Subcutaneous abdominal adipose tissue (tissue), 5 donors: ENCODE results near the gene INSRR.

ENCODE experiments used
- H3K27ac ChIP-seq: one replicate; pipeline ENCODE4 v1.7.0; 2013; ENCODE audit warnings: low read depth, mild to moderate bottlenecking, inconsistent platforms, low read length, moderate library complexity
- H3K27me3 ChIP-seq, 5 donors: one replicate each; pipeline ENCODE4 v1.7.0; 2013; ENCODE audit warnings: low read length in 5 of 5, inconsistent platforms in 1 of 5; ENCODE audit not compliant: control insufficient read depth in 5 of 5, insufficient read depth in 4 of 5
- H3K36me3 ChIP-seq, 5 donors: one replicate each; pipeline ENCODE4 v1.7.0; 2013; ENCODE audit warnings: low read length in 5 of 5; ENCODE audit not compliant: control insufficient read depth in 5 of 5, insufficient read depth in 5 of 5
- H3K4me1 ChIP-seq, 5 donors: one replicate each; pipeline ENCODE4 v1.7.0; 2013; ENCODE audit warnings: low read length in 5 of 5, mild to moderate bottlenecking in 3 of 5, moderate library complexity in 1 of 5; ENCODE audit not compliant: control insufficient read depth in 5 of 5, insufficient read depth in 5 of 5
- H3K4me3 ChIP-seq, 5 donors: one replicate each; pipeline ENCODE4 v1.7.0; 2013; ENCODE audit warnings: low read length in 5 of 5, low read depth in 1 of 5
- H3K9ac ChIP-seq, 5 donors: one replicate each; pipeline ENCODE4 v1.7.0; 2013; ENCODE audit warnings: low read length in 5 of 5, mild to moderate bottlenecking in 4 of 5, moderate library complexity in 3 of 5
- H3K9me3 ChIP-seq, 5 donors: one replicate each; pipeline ENCODE4 v1.7.0; 2013; ENCODE audit warnings: low read length in 5 of 5; ENCODE audit not compliant: control insufficient read depth in 5 of 5
- donor health status: healthy.
- donor health status: healthy.
- donor health status: healthy.
- donor health status: healthy.
- donor health status: healthy.

INSRR gene

DNA sequence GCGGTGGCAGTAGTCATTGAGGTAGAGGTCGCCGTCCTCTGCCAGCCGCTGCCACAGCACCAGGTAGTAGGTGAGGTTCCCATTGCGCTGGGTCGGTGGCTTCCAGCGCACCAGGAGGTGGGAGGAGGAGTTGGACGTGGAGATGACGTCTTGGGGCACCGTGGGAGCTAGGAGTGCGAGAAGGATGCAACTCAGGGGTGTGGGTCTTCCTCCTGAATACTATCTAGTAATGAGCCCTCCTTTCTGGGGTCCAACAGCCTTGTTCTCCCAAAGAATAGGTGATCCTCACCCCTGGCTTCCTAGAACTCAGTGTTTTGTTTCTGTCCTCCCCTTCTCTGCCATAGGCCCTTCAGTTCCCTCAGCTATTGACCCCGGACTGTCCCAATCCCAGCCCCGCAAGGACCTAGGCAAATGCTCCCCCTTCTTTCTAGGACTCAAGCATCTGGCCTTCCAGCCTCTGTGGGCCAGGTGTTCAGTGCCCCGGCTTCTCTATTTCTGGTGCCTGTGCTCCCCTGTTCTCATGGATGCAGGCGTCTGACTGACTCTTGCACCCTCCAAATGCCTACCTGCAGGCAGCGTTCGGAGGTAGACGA lies 12.9 kb downstream of the INSRR start:
- peaks cover 1 to 8% (median 5%) of the 10 kb centered on the region in 5 donors for H3K4me1 ChIP-seq
- no peak overlapping the region for H3K9ac ChIP-seq
- H3K4me3 ChIP-seq: no peak overlapping the region
- H3K27me3 ChIP-seq: peaks cover 19 to 58% (median 50%) of the 10 kb centered on the region in 5 donors
- H3K27ac ChIP-seq: no peak overlapping the region
- H3K9me3 ChIP-seq: no peaks in the 10 kb centered on the region
- no peaks in the 10 kb centered on the region for H3K36me3 ChIP-seq

DNA sequence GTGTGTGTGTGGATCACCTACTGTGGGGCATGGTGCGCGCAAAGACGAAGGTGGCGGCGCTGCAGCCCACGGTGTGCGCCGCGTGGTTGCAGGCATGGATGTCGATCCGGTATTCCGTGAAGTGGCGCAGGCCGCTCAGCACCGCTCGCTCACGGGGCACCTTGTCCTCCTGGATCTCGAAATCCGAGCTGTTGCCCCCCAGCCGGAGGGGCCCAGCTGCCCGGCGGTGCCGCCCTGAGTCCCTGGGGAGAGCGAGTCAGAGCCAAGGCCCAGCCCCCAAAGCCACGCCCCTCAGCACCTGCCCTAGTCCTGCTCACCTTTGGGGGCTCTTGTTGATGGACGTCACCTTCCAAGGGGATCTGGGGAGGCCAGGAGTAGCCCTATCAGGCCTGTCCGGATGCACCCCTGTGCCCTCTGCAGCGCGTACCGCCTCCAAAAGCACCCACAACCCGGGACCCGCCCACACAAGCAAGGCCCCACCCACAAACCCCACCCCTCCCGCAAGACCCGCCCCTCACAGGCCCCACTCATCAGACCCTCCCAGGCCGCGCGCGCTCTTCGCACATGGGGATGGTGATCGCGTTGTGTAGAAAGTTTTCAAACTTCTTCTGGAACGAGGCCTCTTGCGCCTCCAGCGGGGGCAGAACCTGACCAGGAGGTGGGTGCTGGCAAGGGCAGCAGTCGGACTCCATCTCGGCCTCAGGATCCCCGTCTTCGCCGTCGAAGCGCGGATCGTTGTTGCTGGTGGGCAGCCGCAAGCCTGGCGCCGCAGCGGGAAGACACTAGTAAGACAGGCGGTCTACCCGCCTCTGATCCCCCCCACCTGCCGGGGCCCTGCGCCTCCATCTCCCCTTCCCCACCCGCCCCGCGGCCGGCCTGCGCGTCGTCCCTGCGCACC lies 13.6 kb downstream of the INSRR start:
- Histone ChIP-seq H3K4me3 (no peak overlapping the region), H3K36me3 (no peaks in the 10 kb centered on the region), H3K9ac (no peak overlapping the region), H3K4me1 (peaks cover 0 to 8% (median 5%) of the 10 kb centered on the region in 5 donors), H3K27ac (no peak overlapping the region), H3K9me3 (no peaks in the 10 kb centered on the region), H3K27me3 (peaks cover 19 to 64% (median 58%) of the 10 kb centered on the region in 5 donors)

DNA sequence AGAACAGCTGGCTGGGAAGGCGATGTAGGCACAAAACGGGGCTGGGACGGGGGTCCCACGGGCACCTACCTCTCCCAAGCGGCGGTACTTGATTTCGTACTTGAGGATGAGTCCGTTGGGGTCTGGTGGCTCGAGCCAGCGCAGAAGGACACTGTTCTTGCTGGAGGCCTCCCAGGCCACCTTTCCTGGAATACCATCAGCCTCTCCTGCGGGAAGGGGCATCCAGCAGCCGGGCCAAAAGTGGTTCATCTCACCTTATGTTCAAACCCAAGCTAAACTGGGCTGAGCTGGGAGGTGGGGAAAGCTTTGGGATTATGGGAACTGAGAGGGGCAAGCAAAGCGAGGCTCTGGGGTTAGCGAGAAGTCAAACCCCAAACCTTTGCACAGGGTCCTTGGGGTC lies 14.3 kb downstream of the INSRR start:
- H3K27me3 ChIP-seq: peaks cover 19 to 70% (median 60%) of the 10 kb centered on the region in 5 donors

DNA sequence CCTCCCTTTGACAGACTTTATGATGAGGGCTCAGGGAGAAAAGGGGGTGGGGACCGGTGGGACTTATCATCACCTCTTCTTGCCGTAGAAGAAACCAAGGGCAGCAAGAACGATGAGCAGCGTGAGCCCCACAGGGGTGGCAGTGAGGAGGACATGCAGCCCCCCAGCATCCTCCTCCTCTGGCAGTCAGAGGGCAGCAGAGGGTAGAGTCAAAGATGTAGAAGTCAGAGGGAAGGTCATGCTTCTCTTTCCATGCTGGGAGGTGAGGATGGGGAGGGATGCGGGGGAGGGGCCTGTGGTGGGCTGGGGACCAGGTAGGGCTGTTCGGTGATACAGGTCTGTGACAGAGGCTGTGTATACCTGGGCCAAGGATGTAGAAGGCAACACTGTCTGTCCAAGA lies 14.8 kb downstream of the INSRR start:
- Histone ChIP-seq H3K27me3 (peaks cover 19 to 74% (median 60%) of the 10 kb centered on the region in 5 donors), H3K4me1 (peaks cover 0 to 8% (median 5%) of the 10 kb centered on the region in 5 donors), H3K9me3 (no peaks in the 10 kb centered on the region), H3K4me3 (no peak overlapping the region), H3K9ac (no peak overlapping the region), H3K27ac (no peak overlapping the region), H3K36me3 (no peaks in the 10 kb centered on the region)

More for the DNA sequence above, 14.3 kb downstream of the INSRR start:
- Histone ChIP-seq H3K9me3 (no peaks in the 10 kb centered on the region), H3K4me3 (no peak overlapping the region), H3K27ac (no peak overlapping the region), H3K9ac (no peak overlapping the region), H3K36me3 (no peaks in the 10 kb centered on the region), H3K4me1 (peaks cover 0 to 8% (median 5%) of the 10 kb centered on the region in 5 donors)

- Histone ChIP-seq H3K9ac (no peak overlapping the region), H3K27ac (no peak overlapping the region), H3K9me3 (no peaks in the 10 kb centered on the region), H3K27me3 (peaks cover 16 to 67% (median 51%) of the 10 kb centered on the region in 5 donors), H3K36me3 (no peaks in the 10 kb centered on the region), H3K4me1 (peaks cover 0 to 8% (median 5%) of the 10 kb centered on the region in 5 donors), H3K4me3 (no peak overlapping the region)
Observed at GRCh38 chr1:156842618-156843300, 16.2 kb downstream of the INSRR start.

DNA sequence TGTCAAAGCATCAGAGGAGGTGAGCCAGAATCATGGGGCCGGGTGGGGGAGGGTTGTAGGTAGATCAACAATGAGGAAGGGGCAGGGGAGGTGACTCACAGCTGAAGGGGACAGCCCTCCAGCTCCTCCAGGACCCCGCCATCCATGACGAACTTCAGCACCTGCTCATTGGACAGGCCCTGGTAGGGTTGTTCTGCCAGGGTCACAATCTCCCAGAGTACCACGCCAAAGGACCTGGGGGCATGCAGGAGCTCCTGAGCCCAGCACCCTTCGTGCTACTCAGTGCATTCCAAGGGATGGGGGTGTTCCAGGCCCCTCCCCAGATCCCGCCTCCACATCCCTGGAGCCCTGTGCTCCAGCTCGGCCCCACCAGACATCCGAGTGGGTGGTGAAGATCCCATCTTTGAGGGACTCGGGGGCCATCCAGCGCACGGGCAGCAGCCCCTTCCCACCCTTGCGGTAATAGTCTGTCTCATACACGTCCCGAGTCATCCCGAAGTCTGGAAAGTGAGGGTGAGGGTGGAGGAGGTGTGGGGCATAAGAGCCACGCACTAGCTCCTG lies 17.5 kb downstream of the INSRR start:
- no peaks in the 10 kb centered on the region for H3K36me3 ChIP-seq
- peaks cover 15 to 69% (median 41%) of the 10 kb centered on the region in 5 donors for H3K27me3 ChIP-seq
- H3K9ac ChIP-seq: no peak overlapping the region
- no peak overlapping the region for H3K4me3 ChIP-seq
- H3K9me3 ChIP-seq: no peaks in the 10 kb centered on the region
- peaks cover 0 to 8% (median 5%) of the 10 kb centered on the region in 5 donors for H3K4me1 ChIP-seq
- H3K27ac ChIP-seq: no peak overlapping the region

- H3K4me1 ChIP-seq: peaks cover 0 to 8% (median 5%) of the 10 kb centered on the region in 5 donors
- H3K27me3 ChIP-seq: peaks cover 15 to 64% (median 37%) of the 10 kb centered on the region in 5 donors
- no peak overlapping the region for H3K4me3 ChIP-seq
- no peak overlapping the region for H3K9ac ChIP-seq
- no peak overlapping the region for H3K27ac ChIP-seq
- no peaks in the 10 kb centered on the region for H3K9me3 ChIP-seq
- no peaks in the 10 kb centered on the region for H3K36me3 ChIP-seq
Observed at GRCh38 chr1:156840898-156841279, 18.0 kb downstream of the INSRR start.

DNA sequence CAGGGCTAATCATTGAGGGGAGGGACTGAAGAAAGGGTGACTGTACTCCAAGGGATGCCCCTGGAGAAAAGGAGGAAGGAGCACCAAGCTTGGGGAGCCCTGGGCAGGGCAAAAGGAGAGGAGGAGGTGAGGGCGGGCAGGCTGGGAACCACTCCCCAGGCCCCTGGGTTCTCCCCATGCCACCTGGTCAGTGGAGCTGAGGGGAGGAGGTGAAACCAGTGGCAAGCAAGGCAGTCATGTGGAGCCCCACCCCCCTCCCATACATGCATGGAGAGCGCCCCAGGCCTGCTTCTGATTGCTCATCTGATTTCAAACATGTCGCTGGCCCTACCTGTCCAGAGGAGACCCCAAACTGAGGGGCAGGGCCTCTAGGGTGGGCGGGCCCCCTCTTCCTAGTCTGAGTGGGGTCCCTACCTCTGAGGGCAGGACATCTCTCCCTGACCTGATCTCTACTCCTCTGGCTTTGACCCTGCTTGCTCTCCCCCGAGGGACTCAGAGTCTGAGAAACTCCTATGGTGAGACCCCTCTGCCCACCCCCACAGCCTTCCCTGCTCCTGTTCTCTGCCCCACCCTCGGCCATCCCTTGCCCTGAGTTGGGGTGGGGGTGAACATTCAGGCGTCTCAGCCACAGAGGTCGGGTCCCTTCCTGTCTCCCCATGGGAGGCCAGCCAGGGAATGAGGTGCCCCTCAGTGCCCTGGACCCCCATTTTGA lies 18.6 kb downstream of the INSRR start:
- no peaks in the 10 kb centered on the region for H3K36me3 ChIP-seq
- no peaks in the 10 kb centered on the region for H3K9me3 ChIP-seq

DNA sequence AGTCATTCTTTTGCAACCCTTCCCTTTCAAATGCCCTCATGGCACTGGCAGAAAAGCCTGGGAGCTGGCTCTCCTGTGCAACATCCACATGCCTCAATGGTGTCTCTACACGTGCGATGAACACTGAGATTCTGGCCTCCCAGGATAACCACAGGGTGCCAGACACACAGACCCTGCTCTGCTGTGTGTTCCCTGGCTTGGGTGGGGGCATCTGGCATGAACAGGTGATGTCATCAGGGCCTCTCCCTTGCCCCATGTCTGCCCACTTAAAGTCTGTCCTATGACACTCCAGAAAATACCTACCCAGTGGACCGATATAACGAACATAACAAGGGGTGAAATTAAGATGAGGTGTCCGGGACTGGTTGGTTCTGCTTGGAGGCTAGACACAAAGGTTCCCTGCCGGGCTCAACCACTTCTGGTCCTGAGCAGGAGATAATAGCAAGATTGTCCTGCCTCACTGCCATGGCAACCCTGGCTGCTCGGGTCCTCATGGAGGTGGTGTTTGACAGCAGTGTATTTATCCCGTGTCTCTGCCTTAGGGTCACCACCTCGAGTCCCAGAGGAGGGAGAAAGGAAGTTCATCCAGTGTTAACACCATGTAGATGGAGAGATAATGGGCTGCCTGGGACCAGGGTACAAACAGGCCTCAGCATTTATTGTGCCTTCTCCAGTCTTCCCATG lies 19.3 kb downstream of the INSRR start:
- no peak overlapping the region for H3K27ac ChIP-seq
- peaks cover 8 to 56% (median 25%) of the 10 kb centered on the region in 5 donors for H3K27me3 ChIP-seq
- H3K36me3 ChIP-seq: no peaks in the 10 kb centered on the region
- peaks cover 0 to under 1% (median 0%) of the 10 kb centered on the region in 5 donors for H3K4me1 ChIP-seq
- no peaks in the 10 kb centered on the region for H3K9me3 ChIP-seq
- no peak overlapping the region for H3K9ac ChIP-seq
- H3K4me3 ChIP-seq: no peak overlapping the region

More for the DNA sequence above, 18.6 kb downstream of the INSRR start:
- Histone ChIP-seq H3K4me3 (no peak overlapping the region), H3K4me1 (peaks cover 0 to 8% (median 5%) of the 10 kb centered on the region in 5 donors), H3K9ac (no peak overlapping the region), H3K27ac (no peak overlapping the region), H3K27me3 (peaks cover 15 to 60% (median 32%) of the 10 kb centered on the region in 5 donors)
